Breast epithelium (tissue), 3 donors: ENCODE data around the gene MRAS.

Experiments
- POLR2A ChIP-seq: fragments of 450-650 bp; IDR thresholded peaks from one replicate; pipeline ENCODE4 v1.6.1; 2016; ENCODE audit warnings: antibody characterized with exemption, mild to moderate bottlenecking, moderate library complexity
- POLR2AphosphoS5 ChIP-seq, 3 donors: sonication (generic); formaldehyde crosslinking; IDR thresholded peaks; one replicate each; pipeline ENCODE4 v1.6.1; 2017; ENCODE audit warnings: antibody characterized with exemption in 3 of 3
- TF ChIP-seq, protein P1 (sequence below), 3 donors: fragments of 450-650 bp; IDR thresholded peaks; one replicate each; pipeline ENCODE4 v1.5.1; 2016 to 2017; ENCODE audit warnings: antibody characterized with exemption in 3 of 3, mild to moderate bottlenecking in 3 of 3, moderate library complexity in 3 of 3

GRCh38 chr3:138338244-138338643 lies 10.1 kb upstream of the MRAS start:
- TF ChIP-seq, protein P1, sequence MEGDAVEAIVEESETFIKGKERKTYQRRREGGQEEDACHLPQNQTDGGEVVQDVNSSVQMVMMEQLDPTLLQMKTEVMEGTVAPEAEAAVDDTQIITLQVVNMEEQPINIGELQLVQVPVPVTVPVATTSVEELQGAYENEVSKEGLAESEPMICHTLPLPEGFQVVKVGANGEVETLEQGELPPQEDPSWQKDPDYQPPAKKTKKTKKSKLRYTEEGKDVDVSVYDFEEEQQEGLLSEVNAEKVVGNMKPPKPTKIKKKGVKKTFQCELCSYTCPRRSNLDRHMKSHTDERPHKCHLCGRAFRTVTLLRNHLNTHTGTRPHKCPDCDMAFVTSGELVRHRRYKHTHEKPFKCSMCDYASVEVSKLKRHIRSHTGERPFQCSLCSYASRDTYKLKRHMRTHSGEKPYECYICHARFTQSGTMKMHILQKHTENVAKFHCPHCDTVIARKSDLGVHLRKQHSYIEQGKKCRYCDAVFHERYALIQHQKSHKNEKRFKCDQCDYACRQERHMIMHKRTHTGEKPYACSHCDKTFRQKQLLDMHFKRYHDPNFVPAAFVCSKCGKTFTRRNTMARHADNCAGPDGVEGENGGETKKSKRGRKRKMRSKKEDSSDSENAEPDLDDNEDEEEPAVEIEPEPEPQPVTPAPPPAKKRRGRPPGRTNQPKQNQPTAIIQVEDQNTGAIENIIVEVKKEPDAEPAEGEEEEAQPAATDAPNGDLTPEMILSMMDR (IDR thresholded peaks at IDR 0.05), result no peak
- TF ChIP-seq POLR2A (no peak), POLR2AphosphoS5 (IDR thresholded peaks at IDR 0.05) (no peak)
